GM21360 (cell line): Measurements from ENCODE around the gene MPL.

ENCODE experiments used
- ATAC-seq: cut with Tn5 transposase; IDR thresholded peaks from one replicate; pipeline ENCODE4 v1.9.1; 2021; ENCODE audit warnings: mild to moderate bottlenecking, moderate library complexity; ENCODE audit not compliant: unreplicated experiment

MPL gene

GRCh38 chr1:43337588-43337987 is at the start of gene MPL:
MPL (plus strand) TSS chr1:43337818; CDS start chr1:43337849, 31 bp downstream.
- no peak for ATAC-seq

DNA sequence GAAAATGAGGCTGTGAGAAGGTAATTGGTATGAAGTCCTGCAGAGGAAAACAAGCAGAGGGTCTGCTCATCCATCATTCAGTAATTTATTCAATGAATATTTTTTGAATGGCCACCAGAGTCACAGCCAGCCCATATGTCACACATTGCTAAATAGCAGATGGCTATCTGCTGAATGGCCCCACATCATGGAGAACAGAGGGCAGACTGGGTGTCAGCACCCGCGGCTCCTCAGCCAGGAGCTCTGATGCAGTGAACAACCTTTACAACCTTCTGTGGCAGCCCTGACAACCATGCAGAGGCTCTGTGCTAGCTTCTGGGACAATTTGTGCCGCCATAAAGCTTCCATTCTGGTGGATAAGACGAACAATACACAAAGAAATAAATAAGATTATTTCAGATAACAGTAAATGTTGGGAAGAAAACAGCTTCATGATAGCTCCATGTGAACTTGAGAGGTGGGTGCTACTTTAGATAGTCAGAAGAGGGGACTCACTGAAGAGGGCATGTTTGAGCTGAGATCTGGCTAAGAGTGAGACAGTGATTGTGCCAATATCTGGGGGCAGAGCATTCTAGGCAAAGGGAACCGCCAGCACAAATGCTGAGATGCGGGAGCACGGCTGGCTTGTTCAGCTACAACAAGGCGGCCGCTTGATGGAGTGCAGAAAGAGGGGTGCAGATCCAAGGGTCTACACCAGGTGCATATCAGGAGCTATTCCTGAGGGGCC is 49.4 kb upstream of the MPL start:
- no peak for ATAC-seq

GRCh38 chr1:43288785-43289706 is 48.6 kb upstream of the MPL start:
- no peak for ATAC-seq

GRCh38 chr1:43292216-43292615 is 45.4 kb upstream of the MPL start:
- ATAC-seq, result no peak

DNA sequence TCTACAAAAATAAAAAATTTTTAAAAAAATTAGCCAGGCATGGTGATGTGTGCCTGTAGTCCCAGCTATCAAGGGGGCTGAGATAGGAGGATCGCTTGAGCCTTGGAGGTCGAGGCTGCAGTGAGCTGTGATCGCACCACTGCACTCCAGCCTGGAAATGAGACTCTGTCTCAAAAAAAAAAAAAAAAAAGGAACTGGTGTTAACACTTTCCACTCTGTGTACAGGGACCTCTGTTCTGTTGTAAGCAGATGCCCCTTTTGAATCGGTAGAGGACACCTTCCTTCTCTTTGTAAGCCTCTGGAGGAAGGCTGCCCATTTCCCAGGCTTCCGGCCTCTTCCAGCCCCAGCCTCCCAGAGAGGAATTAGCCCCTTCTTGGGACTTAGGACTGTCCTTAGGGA is 44.9 kb upstream of the MPL start:
- no peak for ATAC-seq

- no peak for ATAC-seq
Measured at GRCh38 chr1:43293176-43293575, 44.4 kb upstream of the MPL start.

DNA sequence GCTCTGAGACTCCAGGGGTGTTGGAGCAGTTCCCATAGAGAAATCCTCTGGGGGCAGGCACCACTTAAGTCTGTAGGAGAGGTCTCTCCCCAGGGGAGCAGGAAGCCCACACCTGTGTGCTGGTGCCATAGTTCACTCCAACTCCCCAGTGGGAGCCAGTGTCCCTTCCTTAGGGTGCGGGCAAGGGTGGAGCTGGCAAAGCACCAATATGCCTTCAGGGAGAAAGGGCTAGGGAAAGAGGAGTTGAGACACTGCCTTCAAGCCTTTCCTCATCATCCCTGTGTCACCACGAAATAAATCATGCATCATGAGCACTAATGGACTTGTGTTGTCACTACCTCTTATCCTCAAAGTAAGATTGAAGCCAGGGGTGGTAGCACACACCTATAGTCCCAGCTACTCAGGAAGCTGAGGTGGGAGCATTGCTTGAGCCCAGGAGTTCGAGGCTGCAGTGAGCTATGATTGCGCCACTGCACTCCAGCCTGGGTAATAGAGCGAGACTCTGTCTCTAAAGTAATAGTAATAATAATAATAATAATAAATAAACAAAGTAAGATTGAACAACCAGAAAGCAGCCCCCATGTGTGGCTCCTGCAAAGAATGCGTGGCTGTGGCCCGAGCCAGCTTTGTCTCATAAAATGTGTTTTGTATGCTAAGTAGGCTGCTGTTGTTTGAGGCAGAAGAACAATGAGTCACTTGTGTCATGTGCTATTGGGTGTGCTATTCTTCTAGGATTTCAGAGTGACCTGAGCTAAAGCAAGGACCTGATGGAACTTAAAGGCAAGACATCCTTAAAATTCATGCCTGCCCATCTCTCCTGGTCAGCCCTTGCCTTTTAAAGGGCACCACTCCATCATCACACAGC is 43.5 kb upstream of the MPL start:
- ATAC-seq, result no peak

DNA sequence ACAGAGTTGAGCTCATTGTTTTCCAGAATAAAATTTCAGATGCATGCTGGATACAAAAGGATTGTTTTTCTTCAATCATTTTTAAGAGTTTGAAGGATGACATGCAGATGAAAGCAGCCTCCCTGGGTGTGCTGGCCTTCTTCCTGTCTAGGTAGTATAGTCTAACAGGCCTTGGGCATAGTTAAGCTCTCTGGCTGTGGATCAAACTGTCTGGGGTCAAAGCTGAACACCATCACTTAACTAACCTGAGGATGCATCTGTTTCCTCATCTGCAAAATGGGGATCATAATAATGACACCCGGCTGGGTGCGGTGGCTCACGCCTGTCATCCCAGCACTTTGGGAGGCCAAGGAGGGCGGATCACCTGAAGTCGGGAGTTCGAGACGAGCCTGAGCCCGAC is 42.9 kb upstream of the MPL start:
- no peak for ATAC-seq

GRCh38 chr1:43296207-43296606 is 41.4 kb upstream of the MPL start:
- ATAC-seq, result no peak

DNA sequence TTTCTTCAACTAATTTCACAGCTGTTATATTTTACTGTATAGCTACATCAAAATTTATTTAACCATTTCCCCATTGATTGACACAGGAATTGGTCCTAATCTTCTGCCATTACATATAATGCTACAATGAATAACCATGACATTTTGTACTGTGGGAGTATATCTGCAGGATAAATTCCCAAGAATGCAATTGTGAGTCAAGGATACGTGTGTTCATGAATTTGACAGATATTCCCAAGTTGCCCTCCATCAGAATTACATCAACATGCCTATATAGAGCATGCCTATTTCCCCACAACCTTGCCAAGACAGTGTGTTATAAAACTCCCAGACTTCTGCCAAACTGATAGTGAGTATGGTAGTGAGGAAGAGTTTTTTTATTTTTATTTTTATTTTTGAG is 39.6 kb upstream of the MPL start:
- ATAC-seq, result no peak

DNA sequence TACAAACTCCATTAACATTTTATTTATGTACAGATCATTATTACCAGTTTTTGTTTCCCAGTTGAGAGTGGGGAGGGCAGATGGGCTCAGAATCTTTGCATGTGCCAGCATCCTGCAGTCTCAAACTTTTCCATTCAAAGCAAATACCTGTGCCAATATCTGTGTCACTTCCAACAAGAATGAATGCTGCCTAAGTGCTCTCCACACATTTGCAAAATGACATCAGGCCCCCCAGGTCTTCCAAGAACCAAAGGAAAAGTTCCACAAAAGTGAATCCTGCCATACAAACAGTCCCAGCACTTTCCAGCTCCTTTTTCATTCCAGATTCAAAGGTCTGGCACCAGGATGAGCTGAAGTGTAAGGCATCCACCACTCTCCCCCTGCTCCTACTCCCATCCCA is 38.5 kb upstream of the MPL start:
- no peak for ATAC-seq

GRCh38 chr1:43300378-43301094 is 37.1 kb upstream of the MPL start, which contains the start of gene TIE1:
TIE1 (plus strand) TSS chr1:43300982; CDS start chr1:43301072, 90 bp downstream.
- no peak for ATAC-seq

GRCh38 chr1:43302201-43302600 is 35.4 kb upstream of the MPL start:
- ATAC-seq, result no peak

DNA sequence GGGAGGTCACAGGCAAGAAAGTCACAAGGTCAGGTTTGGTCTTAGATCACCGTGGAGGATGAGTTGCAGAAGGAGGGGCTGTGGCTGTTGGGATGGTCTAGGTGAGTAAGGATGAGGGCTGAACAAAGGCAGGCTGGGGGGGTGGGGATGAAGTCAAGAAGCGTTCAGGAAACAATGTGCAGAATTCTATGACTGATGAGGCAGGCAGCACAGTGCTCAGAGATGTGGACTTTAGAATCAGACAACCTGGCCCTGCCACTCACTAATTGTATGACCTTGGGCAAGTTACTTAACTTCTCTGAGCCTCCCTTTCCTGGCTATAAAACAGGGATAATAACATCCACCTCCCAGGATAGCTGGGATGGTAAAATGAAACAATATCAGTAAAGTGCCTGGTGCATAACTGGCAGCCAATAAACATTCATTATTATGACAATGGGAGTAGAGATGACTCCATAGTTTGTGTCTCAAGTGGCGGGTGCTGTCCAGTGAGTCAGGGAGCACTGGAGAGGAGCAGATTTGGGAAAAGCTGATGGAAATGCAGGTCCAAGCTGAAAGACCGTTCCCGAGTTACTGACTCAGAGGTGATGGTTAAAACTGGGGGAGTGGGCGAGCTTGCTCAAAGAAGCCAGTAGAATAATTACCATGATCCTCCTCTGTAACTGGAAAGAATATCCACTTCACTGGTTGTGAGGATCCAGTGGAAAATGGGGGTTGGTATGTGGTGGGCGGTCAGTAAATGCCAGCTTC is 34.7 kb upstream of the MPL start:
- no peak for ATAC-seq

DNA sequence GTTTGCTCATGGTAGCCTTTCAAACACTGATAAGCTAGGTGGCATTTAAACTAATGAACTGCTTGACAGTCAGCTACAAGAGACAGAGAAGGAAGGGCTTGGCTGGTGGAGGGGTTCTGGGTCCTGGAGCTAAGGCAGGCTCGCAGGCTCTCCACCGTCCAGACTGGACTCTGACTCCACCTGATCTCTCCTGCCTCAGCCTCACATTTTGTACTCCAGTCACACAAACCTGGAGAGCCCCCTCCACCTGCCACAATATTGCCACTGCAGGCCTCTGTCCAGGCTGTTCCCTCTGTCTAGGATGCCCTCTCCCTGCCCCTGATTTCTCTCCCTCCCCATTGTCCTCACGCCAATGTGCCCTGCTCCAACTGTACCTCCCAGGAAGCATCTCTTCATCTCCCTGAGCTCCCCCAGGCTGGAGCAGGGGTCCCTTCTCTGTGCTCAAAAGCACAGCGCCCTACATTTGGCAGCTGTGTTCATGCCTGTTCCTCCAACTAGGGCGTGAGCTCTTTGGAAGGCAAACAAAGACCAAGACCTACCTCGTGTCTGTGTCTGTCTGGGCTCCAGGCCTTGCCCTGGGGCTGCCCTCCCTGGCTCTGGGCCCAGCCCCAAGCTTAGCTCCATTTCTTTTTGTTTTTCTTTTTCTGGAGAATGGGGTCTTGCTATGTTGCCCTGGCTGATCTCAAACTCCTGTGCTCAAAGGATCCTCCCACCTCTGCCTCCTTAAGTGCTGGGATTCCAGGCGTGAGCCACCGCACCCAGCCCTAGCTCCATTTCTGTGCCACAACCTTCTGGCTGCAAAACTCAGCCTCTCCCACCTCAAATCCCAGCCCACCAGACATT is 33.9 kb upstream of the MPL start:
- ATAC-seq, result no peak

DNA sequence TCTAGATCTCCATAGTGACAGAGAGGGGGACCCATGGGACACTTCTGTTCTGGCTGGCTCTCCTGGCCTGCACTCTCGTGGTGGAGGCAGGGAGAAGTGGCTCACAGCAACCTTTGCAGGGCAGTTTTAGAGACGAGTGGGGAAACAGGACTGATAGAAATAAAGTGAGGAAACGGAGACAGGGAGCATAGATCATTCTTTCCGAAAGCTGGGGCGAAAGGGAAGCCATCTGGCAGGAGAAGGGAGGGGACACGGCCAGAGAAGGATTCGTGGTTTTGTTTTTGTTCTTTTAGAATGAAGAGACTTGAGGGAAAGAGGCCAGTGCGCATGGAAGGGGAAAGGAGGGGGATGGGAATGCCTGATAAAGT is 33.3 kb upstream of the MPL start:
- no peak for ATAC-seq

DNA sequence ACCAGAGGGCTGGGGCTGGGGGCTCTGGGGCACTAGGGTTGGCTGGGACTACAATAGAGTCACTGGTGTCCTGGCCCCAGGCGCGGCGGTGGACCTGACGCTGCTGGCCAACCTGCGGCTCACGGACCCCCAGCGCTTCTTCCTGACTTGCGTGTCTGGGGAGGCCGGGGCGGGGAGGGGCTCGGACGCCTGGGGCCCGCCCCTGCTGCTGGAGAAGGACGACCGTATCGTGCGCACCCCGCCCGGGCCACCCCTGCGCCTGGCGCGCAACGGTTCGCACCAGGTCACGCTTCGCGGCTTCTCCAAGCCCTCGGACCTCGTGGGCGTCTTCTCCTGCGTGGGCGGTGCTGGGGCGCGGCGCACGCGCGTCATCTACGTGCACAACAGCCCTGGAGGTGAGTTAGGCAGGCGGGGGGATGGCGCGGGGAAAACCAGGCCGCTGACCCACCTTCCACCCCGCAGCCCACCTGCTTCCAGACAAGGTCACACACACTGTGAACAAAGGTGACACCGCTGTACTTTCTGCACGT is 32.8 kb upstream of the MPL start:
- no peak for ATAC-seq

DNA sequence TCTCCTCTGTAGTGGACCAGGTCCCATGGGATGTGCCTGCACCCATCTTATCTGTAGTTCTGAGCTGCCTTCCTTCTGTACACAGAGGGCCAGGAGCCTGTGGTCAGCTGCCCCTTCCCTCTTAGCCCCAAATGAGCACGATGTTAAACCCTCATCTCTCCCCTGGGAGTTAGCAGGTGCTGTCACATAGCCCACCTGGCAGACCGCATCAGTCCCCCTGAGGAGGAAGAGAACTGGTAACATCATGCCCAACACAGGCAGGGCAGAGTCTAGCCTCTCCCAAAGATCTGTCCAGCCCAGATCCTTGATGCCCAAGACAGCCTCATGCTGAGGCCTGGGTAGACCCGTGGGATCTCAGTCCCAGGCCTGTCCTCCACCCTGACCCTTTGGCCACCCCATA is 32.2 kb upstream of the MPL start:
- ATAC-seq, result no peak
